ENCODE data around the gene SLX4. TPM values are rescaled to one million over a fixed set of nuclear protein-coding genes. Genes with fewer than 3 reads are reported as not detected.

SLX4 gene
- total and polyA plus RNA-seq, 2 donors (not counting 3 experiments of a cell fraction or from before 2014, with no cell fraction given) = 2.9 to 8.9 TPM

GRCh38 chr16:3582276-3583165 lies 28.9 kb downstream of the SLX4 start:
- Histone ChIP-seq H3K9me3 (replicated peaks; ENCODE audit: control insufficient read depth, insufficient read depth, low read length) (no peaks in the 10 kb centered on the region), H3K36me3 (ENCODE audit: control insufficient read depth in 2 of 2, extremely low read depth in 1 of 2, insufficient read depth in 2 of 2, low read length in 2 of 2) (no peaks in the 10 kb centered on the region), H3K79me2 (ENCODE audit: control insufficient read depth, insufficient read depth, low read length) (no peaks in the 10 kb centered on the region), H3K4me2 (ENCODE audit: insufficient read depth, low read length) (no peak overlapping the region), H3K27ac (ENCODE audit: insufficient read depth, low read depth, low read length) (no peak overlapping the region), H3K27me3 (ENCODE audit: control insufficient read depth in 2 of 2, insufficient read depth in 2 of 2, low read length in 2 of 2) (no peaks in the 10 kb centered on the region), H3K9me1 (replicated peaks; ENCODE audit: control insufficient read depth, extremely low read depth, insufficient read depth, low read length) (no peaks in the 10 kb centered on the region), H2AFZ (ENCODE audit: low read depth, low read length) (no peak overlapping the region), H3K9ac (replicated peaks; ENCODE audit: extremely low read depth, insufficient read depth, low read length) (no peak overlapping the region), H4K20me1 (replicated peaks; ENCODE audit: control insufficient read depth, extremely low read depth, insufficient read depth, low read length) (no peaks in the 10 kb centered on the region), H3K4me3 (replicated peaks in 1 of 3; ENCODE audit: insufficient read depth in 1 of 3, low read depth in 1 of 3, low read length in 3 of 3) (no peak overlapping the region), H3K4me1 (ENCODE audit: control insufficient read depth, extremely low read depth, insufficient read depth, low read length) (peaks cover 3% of the 10 kb centered on the region)
- dilution Hi-C loops (cut with MboI; ENCODE audit: extremely low pct_ligation_motif_present, low sequenced_read_pairs) (loop anchor here (5.0 kb wide), 1 partner anchor 45 kb away; no protein-coding TSS in a partner anchor), intact Hi-C loops (cut with micrococcal nuclease) (no loop called here)
- ChIA-PET CTCF (no interaction called here), POLR2A (no interaction called here)
- TF ChIP-seq GATA2 (IDR thresholded peaks at IDR 0.05; ENCODE audit: insufficient read depth, insufficient read length, low read depth, low read length) = no peak
- no peak for TF ChIP-seq EZH2 (IDR thresholded peaks at IDR 0.05; ENCODE audit: borderline replicate concordance, low read depth, low read length, severe bottlenecking)
- no peak for TF ChIP-seq JUN (IDR thresholded peaks at IDR 0.05; ENCODE audit: borderline replicate concordance, insufficient read depth, insufficient read length, low read depth)
- TF ChIP-seq POLR2A (IDR thresholded peaks at IDR 0.05; ENCODE audit: low read depth, low read length) = no peak
- no peak for TF ChIP-seq FOS (IDR thresholded peaks at IDR 0.05; ENCODE audit: borderline replicate concordance, insufficient read depth, low read length)
- TF ChIP-seq POLR2AphosphoS5 (IDR thresholded peaks at IDR 0.05; ENCODE audit: insufficient read depth, low read depth, low read length) = no peak
- no peak for TF ChIP-seq CTCF (IDR thresholded peaks at IDR 0.05; ENCODE audit: extremely low read depth in 1 of 2, insufficient read depth in 1 of 2, low read depth in 1 of 2, low read length in 2 of 2)
- TF ChIP-seq MYC (IDR thresholded peaks at IDR 0.05; ENCODE audit: low read depth, low read length) = no peak
- TF ChIP-seq, protein P1, sequence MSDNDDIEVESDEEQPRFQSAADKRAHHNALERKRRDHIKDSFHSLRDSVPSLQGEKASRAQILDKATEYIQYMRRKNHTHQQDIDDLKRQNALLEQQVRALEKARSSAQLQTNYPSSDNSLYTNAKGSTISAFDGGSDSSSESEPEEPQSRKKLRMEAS (IDR thresholded peaks at IDR 0.05; ENCODE audit: insufficient read depth, insufficient read length) = no peak
- BruUV-seq (replicated peaks) = no TSS peak
- DNase-seq (ENCODE audit: low read depth, low spot score) (no peak), FAIRE-seq (no peak)
